Neural cell (in vitro differentiated cells): ENCODE results near the gene CYB5B.

ENCODE experiments used
- EP300 ChIP-seq: fragments of 450-650 bp; conservative IDR thresholded peaks from 2 replicates; pipeline ENCODE4 v1.6.1; 2014; ENCODE audit warnings: antibody characterized with exemption, mild to moderate bottlenecking, moderate library complexity; ENCODE audit not compliant: poor library complexity, severe bottlenecking
- EZH2 ChIP-seq: fragments of 200-600, 300-800 bp; shearing (Covaris generic), sonication (generic); IDR thresholded peaks from 2 replicates; pipeline ENCODE4 v1.6.1; 2014; ENCODE audit warnings: antibody characterized with exemption, low read length, borderline replicate concordance, mild to moderate bottlenecking; ENCODE audit not compliant: insufficient read depth, poor library complexity, severe bottlenecking
- MXI1 ChIP-seq: fragments of 450-650 bp; conservative IDR thresholded peaks from 2 replicates; pipeline ENCODE4 v1.6.1; 2014; ENCODE audit warnings: antibody characterized with exemption, mild to moderate bottlenecking; ENCODE audit not compliant: poor library complexity, severe bottlenecking
- POLR2AphosphoS5 ChIP-seq: IDR thresholded peaks from 2 replicates; pipeline ENCODE4 v1.6.1; 2012
- RAD21 ChIP-seq: fragments of 450-650 bp; conservative IDR thresholded peaks from 2 replicates; pipeline ENCODE4 v1.6.1; 2014; ENCODE audit warnings: antibody characterized with exemption, mild to moderate bottlenecking, moderate library complexity
- SMC3 ChIP-seq: fragments of 450-650 bp; conservative IDR thresholded peaks from 2 replicates; pipeline ENCODE4 v1.6.1; 2014; ENCODE audit warnings: antibody characterized with exemption, mild to moderate bottlenecking, moderate library complexity; ENCODE audit not compliant: poor library complexity
- TAF1 ChIP-seq: IDR thresholded peaks from 2 replicates; pipeline ENCODE4 v1.6.1; 2012; ENCODE audit warnings: low read depth
- TF ChIP-seq, protein P1 (sequence below): fragments of 450-650 bp; IDR thresholded peaks from 2 replicates; pipeline ENCODE4 v1.5.1; 2014; ENCODE audit warnings: antibody characterized with exemption, mild to moderate bottlenecking, moderate library complexity; ENCODE audit not compliant: poor library complexity, severe bottlenecking
- TF ChIP-seq, protein P2 (sequence below): IDR thresholded peaks from 2 replicates; pipeline ENCODE4 v1.6.1; 2012; ENCODE audit warnings: borderline replicate concordance

DNA sequence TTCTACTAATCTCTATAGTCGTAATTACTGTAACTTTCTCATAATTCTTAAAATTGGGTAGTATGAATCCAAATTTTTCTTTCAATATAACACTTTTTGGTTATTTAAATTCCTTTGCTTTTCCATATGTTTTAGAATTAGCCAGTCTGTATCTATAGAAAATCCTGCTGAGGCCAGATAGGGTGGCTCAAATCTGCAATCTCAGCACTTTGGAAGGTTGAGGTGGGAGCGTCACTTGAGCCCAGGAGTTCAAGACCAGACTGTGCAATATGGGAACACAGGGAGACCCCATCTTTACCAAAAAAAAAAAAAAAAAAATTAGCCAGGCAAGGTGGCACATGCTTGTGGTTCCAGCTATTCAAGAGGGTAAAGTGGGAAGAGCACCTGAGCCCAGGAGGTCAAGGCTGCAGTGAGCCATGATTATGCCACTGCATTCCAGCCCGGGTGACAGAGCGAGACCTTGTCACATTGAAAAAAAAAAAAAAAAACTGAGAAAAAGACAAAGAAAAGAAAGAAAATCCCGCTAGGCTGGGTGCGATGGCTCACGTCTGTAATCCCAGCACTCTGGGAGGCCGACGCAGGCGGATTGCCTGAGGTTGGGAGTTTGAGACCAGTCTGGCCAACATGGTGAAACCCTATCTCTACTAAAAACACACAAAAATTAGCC, 47.9 kb upstream of the CYB5B start:
- TF ChIP-seq, protein P1, sequence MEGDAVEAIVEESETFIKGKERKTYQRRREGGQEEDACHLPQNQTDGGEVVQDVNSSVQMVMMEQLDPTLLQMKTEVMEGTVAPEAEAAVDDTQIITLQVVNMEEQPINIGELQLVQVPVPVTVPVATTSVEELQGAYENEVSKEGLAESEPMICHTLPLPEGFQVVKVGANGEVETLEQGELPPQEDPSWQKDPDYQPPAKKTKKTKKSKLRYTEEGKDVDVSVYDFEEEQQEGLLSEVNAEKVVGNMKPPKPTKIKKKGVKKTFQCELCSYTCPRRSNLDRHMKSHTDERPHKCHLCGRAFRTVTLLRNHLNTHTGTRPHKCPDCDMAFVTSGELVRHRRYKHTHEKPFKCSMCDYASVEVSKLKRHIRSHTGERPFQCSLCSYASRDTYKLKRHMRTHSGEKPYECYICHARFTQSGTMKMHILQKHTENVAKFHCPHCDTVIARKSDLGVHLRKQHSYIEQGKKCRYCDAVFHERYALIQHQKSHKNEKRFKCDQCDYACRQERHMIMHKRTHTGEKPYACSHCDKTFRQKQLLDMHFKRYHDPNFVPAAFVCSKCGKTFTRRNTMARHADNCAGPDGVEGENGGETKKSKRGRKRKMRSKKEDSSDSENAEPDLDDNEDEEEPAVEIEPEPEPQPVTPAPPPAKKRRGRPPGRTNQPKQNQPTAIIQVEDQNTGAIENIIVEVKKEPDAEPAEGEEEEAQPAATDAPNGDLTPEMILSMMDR, result no peak
- TF ChIP-seq EP300, result no peak
- no peak for TF ChIP-seq RAD21
- no peak for TF ChIP-seq EZH2
- TF ChIP-seq SMC3, result no peak
- TF ChIP-seq POLR2AphosphoS5, result no peak
- no peak for TF ChIP-seq TAF1
- TF ChIP-seq, protein P2, sequence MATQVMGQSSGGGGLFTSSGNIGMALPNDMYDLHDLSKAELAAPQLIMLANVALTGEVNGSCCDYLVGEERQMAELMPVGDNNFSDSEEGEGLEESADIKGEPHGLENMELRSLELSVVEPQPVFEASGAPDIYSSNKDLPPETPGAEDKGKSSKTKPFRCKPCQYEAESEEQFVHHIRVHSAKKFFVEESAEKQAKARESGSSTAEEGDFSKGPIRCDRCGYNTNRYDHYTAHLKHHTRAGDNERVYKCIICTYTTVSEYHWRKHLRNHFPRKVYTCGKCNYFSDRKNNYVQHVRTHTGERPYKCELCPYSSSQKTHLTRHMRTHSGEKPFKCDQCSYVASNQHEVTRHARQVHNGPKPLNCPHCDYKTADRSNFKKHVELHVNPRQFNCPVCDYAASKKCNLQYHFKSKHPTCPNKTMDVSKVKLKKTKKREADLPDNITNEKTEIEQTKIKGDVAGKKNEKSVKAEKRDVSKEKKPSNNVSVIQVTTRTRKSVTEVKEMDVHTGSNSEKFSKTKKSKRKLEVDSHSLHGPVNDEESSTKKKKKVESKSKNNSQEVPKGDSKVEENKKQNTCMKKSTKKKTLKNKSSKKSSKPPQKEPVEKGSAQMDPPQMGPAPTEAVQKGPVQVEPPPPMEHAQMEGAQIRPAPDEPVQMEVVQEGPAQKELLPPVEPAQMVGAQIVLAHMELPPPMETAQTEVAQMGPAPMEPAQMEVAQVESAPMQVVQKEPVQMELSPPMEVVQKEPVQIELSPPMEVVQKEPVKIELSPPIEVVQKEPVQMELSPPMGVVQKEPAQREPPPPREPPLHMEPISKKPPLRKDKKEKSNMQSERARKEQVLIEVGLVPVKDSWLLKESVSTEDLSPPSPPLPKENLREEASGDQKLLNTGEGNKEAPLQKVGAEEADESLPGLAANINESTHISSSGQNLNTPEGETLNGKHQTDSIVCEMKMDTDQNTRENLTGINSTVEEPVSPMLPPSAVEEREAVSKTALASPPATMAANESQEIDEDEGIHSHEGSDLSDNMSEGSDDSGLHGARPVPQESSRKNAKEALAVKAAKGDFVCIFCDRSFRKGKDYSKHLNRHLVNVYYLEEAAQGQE, result no peak
- no peak for TF ChIP-seq MXI1
